Measurements from ENCODE around the gene ARL13B.

ARL13B gene

GRCh38 chr3:93988283-93988682 lies 8.3 kb downstream of the ARL13B start:
- Histone ChIP-seq H3K27ac (no peak overlapping the region), H3K4me3 (no peak overlapping the region), H3K9ac (ENCODE audit: insufficient read length) (no peak overlapping the region), H3K9me3 (ENCODE audit: low read depth, low read length) (no peaks in the 10 kb centered on the region), H3K36me3 (ENCODE audit: insufficient read depth, low read length) (no peaks in the 10 kb centered on the region)
- TF ChIP-seq FOXP2 (optimal IDR thresholded peaks at IDR 0.05; ENCODE audit: control extremely low read depth, extremely low read length, insufficient read depth), result no peak
- TF ChIP-seq POLR2AphosphoS5 (IDR thresholded peaks at IDR 0.05; ENCODE audit: borderline replicate concordance, low read depth, low read length), result no peak
- no peak for TF ChIP-seq EZH2 (IDR thresholded peaks at IDR 0.05)
- no peak for DNase-seq (ENCODE audit: low read depth, low spot score)

GRCh38 chr3:93988764-93989163 lies 8.8 kb downstream of the ARL13B start:
- no peak for DNase-seq (ENCODE audit: low read depth, low spot score)

GRCh38 chr3:93989241-93989640 lies 9.3 kb downstream of the ARL13B start:
- TF ChIP-seq POLR2AphosphoS5 (IDR thresholded peaks at IDR 0.05; ENCODE audit: borderline replicate concordance, low read depth, low read length) (no peak), EZH2 (IDR thresholded peaks at IDR 0.05) (no peak), FOXP2 (optimal IDR thresholded peaks at IDR 0.05; ENCODE audit: control extremely low read depth, extremely low read length, insufficient read depth) (no peak)
- H3K36me3 ChIP-seq (ENCODE audit: insufficient read depth, low read length), result no peaks in the 10 kb centered on the region
- no peak overlapping the region for H3K27ac ChIP-seq
- no peak overlapping the region for H3K9ac ChIP-seq (ENCODE audit: insufficient read length)
- no peak overlapping the region for H3K4me3 ChIP-seq
- DNase-seq (ENCODE audit: low read depth, low spot score), result no peak
- no peaks in the 10 kb centered on the region for H3K9me3 ChIP-seq (ENCODE audit: low read depth, low read length)

More at GRCh38 chr3:93988764-93989163, 8.8 kb downstream of the ARL13B start:
- H3K27ac ChIP-seq, result no peak overlapping the region
- no peaks in the 10 kb centered on the region for H3K9me3 ChIP-seq (ENCODE audit: low read depth, low read length)
- TF ChIP-seq FOXP2 (optimal IDR thresholded peaks at IDR 0.05; ENCODE audit: control extremely low read depth, extremely low read length, insufficient read depth), result no peak
- TF ChIP-seq POLR2AphosphoS5 (IDR thresholded peaks at IDR 0.05; ENCODE audit: borderline replicate concordance, low read depth, low read length), result no peak
- TF ChIP-seq EZH2 (IDR thresholded peaks at IDR 0.05), result no peak
- H3K36me3 ChIP-seq (ENCODE audit: insufficient read depth, low read length), result no peaks in the 10 kb centered on the region
- H3K4me3 ChIP-seq, result no peak overlapping the region
- H3K9ac ChIP-seq (ENCODE audit: insufficient read length), result no peak overlapping the region

- TF ChIP-seq FOXP2 (optimal IDR thresholded peaks at IDR 0.05; ENCODE audit: control extremely low read depth, extremely low read length, insufficient read depth), result no peak
- TF ChIP-seq POLR2AphosphoS5 (IDR thresholded peaks at IDR 0.05; ENCODE audit: borderline replicate concordance, low read depth, low read length), result no peak
- TF ChIP-seq EZH2 (IDR thresholded peaks at IDR 0.05), result no peak
- Histone ChIP-seq H3K9ac (ENCODE audit: insufficient read length) (no peak overlapping the region), H3K27ac (no peak overlapping the region), H3K4me3 (no peak overlapping the region), H3K9me3 (ENCODE audit: low read depth, low read length) (no peaks in the 10 kb centered on the region), H3K36me3 (ENCODE audit: insufficient read depth, low read length) (peaks cover 2% of the 10 kb centered on the region; the same call in 1 of the 2 replicates)
- DNase-seq (ENCODE audit: low read depth, low spot score), result no peak
These were observed 11.7 kb downstream of the ARL13B start for GRCh38 chr3:93991631-93992030.

GRCh38 chr3:93992207-93992606 lies 12.3 kb downstream of the ARL13B start:
- Histone ChIP-seq H3K9ac (ENCODE audit: insufficient read length) (no peak overlapping the region), H3K9me3 (ENCODE audit: low read depth, low read length) (no peaks in the 10 kb centered on the region), H3K4me3 (no peak overlapping the region), H3K27ac (no peak overlapping the region), H3K36me3 (ENCODE audit: insufficient read depth, low read length) (peaks cover 4% of the 10 kb centered on the region; the same call in 1 of the 2 replicates)
- TF ChIP-seq POLR2AphosphoS5 (IDR thresholded peaks at IDR 0.05; ENCODE audit: borderline replicate concordance, low read depth, low read length) (no peak), FOXP2 (optimal IDR thresholded peaks at IDR 0.05; ENCODE audit: control extremely low read depth, extremely low read length, insufficient read depth) (no peak), EZH2 (IDR thresholded peaks at IDR 0.05) (no peak)
- no peak for DNase-seq (ENCODE audit: low read depth, low spot score)

GRCh38 chr3:93994056-93994455 lies 14.1 kb downstream of the ARL13B start:
- H3K4me3 ChIP-seq, result no peak overlapping the region
- DNase-seq (ENCODE audit: low read depth, low spot score), result no peak
- peaks cover 6% of the 10 kb centered on the region; the same call in 1 of the 2 replicates for H3K36me3 ChIP-seq (ENCODE audit: insufficient read depth, low read length)
- H3K9ac ChIP-seq (ENCODE audit: insufficient read length), result no peak overlapping the region
- TF ChIP-seq FOXP2 (optimal IDR thresholded peaks at IDR 0.05; ENCODE audit: control extremely low read depth, extremely low read length, insufficient read depth), result no peak
- TF ChIP-seq EZH2 (IDR thresholded peaks at IDR 0.05), result no peak
- TF ChIP-seq POLR2AphosphoS5 (IDR thresholded peaks at IDR 0.05; ENCODE audit: borderline replicate concordance, low read depth, low read length), result no peak
- no peaks in the 10 kb centered on the region for H3K9me3 ChIP-seq (ENCODE audit: low read depth, low read length)
- H3K27ac ChIP-seq, result no peak overlapping the region

GRCh38 chr3:94001191-94001590 lies 21.2 kb downstream of the ARL13B start:
- H3K36me3 ChIP-seq (ENCODE audit: insufficient read depth, low read length), result peaks cover 6% of the 10 kb centered on the region; the same call in 1 of the 2 replicates
- no peak overlapping the region for H3K27ac ChIP-seq
- no peak for TF ChIP-seq FOXP2 (optimal IDR thresholded peaks at IDR 0.05; ENCODE audit: control extremely low read depth, extremely low read length, insufficient read depth)
- TF ChIP-seq POLR2AphosphoS5 (IDR thresholded peaks at IDR 0.05; ENCODE audit: borderline replicate concordance, low read depth, low read length), result no peak
- TF ChIP-seq EZH2 (IDR thresholded peaks at IDR 0.05), result no peak

GRCh38 chr3:94001827-94002495 lies 22.0 kb downstream of the ARL13B start:
- H3K9ac ChIP-seq (ENCODE audit: insufficient read length), result no peak overlapping the region
- no peak overlapping the region for H3K4me3 ChIP-seq
- peak overlapping the region; percentile 55; the same call in 1 of the 2 replicates for H3K27ac ChIP-seq
- H3K36me3 ChIP-seq (ENCODE audit: insufficient read depth, low read length), result 0 out of 2 replicates have a peak, but pooled peaks cover 3% of the 10 kb centered on the region
- H3K9me3 ChIP-seq (ENCODE audit: low read depth, low read length), result no peaks in the 10 kb centered on the region
- no peak for DNase-seq (ENCODE audit: low read depth, low spot score)
- TF ChIP-seq FOXP2 (optimal IDR thresholded peaks at IDR 0.05; ENCODE audit: control extremely low read depth, extremely low read length, insufficient read depth) (no peak), EZH2 (IDR thresholded peaks at IDR 0.05) (no peak), POLR2AphosphoS5 (IDR thresholded peaks at IDR 0.05; ENCODE audit: borderline replicate concordance, low read depth, low read length) (no peak)

More at GRCh38 chr3:94001191-94001590, 21.2 kb downstream of the ARL13B start:
- H3K9me3 ChIP-seq (ENCODE audit: low read depth, low read length), result no peaks in the 10 kb centered on the region
- H3K4me3 ChIP-seq, result no peak overlapping the region
- H3K9ac ChIP-seq (ENCODE audit: insufficient read length), result no peak overlapping the region
- DNase-seq (ENCODE audit: low read depth, low spot score), result no peak
